NCI-H2029 treated with DMSO at 0.1 percent for 48 hours (cell line): ENCODE results near the gene KRT77.
"Not testable (repeated sequence)": the region's sequence is repeated elsewhere in the genome, so short reads cannot be mapped to it uniquely, and the experiment has no call there.

Experiments used
- DNase-seq: peaks from one replicate; lab custom pipeline; 2025; lab: John Stamatoyannopoulos, UW

KRT77 gene

GRCh38 chr12:52676163-52676562, 27.2 kb downstream of the KRT77 start:
- DNase-seq = no peak

- DNase-seq = no peak
Observed at GRCh38 chr12:52675301-52675701, 28.0 kb downstream of the KRT77 start.

GRCh38 chr12:52674433-52674775, 28.9 kb downstream of the KRT77 start:
- no peak for DNase-seq

GRCh38 chr12:52673713-52674432, 29.5 kb downstream of the KRT77 start:
- no peak for DNase-seq

GRCh38 chr12:52673217-52673616, 30.1 kb downstream of the KRT77 start:
- DNase-seq = no peak

- DNase-seq = no peak
Observed at GRCh38 chr12:52672321-52672933, 30.9 kb downstream of the KRT77 start.

- DNase-seq = no peak
Observed at GRCh38 chr12:52670961-52671360, 32.4 kb downstream of the KRT77 start.

GRCh38 chr12:52670506-52670905, 32.8 kb downstream of the KRT77 start:
- no peak for DNase-seq

GRCh38 chr12:52669941-52670340, 33.4 kb downstream of the KRT77 start:
- DNase-seq = not testable (repeated sequence)

GRCh38 chr12:52669426-52669825, 33.9 kb downstream of the KRT77 start:
- no peak for DNase-seq

- no peak for DNase-seq
Observed at GRCh38 chr12:52667931-52668330, 35.4 kb downstream of the KRT77 start.

GRCh38 chr12:52667509-52667908, 35.8 kb downstream of the KRT77 start:
- DNase-seq = no peak

- no peak for DNase-seq
Observed at GRCh38 chr12:52666471-52666870, 36.9 kb downstream of the KRT77 start.

- DNase-seq = no peak
Observed at GRCh38 chr12:52663420-52663819, 39.9 kb downstream of the KRT77 start.

- no peak for DNase-seq
Observed at GRCh38 chr12:52662918-52663229, 40.5 kb downstream of the KRT77 start.

- DNase-seq = no peak
Observed at GRCh38 chr12:52662093-52662917, 41.0 kb downstream of the KRT77 start.

- no peak for DNase-seq
Observed at GRCh38 chr12:52661668-52662067, 41.7 kb downstream of the KRT77 start.

GRCh38 chr12:52660934-52661499, 42.3 kb downstream of the KRT77 start:
- no peak for DNase-seq

GRCh38 chr12:52659951-52660350, 43.4 kb downstream of the KRT77 start:
- DNase-seq = no peak

GRCh38 chr12:52659395-52659794, 43.9 kb downstream of the KRT77 start:
- no peak for DNase-seq

GRCh38 chr12:52658196-52658595, 45.1 kb downstream of the KRT77 start:
- no peak for DNase-seq

GRCh38 chr12:52657250-52657902, 45.9 kb downstream of the KRT77 start:
- DNase-seq = no peak
